HCT116 (cell line): ENCODE data around the gene TSPAN16. TPM values are rescaled to one million over a fixed set of nuclear protein-coding genes. Genes with fewer than 3 reads are reported as not detected.
A peak's percentile ranks its signal among the peaks of the same experiment; 100 is the strongest.

Experiments
- ATAC-seq: fragments of 200-7000 bp; cut with Tn5 transposase; 2 replicates; pipeline ENCODE4 v1.9.1; 2020; ENCODE audit warnings: mild to moderate bottlenecking, moderate library complexity
- BruUV-seq: library from RNA; stranded (reverse); fragments of 400-500 nt; replicated peaks from 2 replicates; lab custom pipeline; 2021; lab: Mats Ljungman, UMichigan
- CTCF ChIA-PET: fragments of 300-600 bp; sonication (Branson Sonifier 250); formaldehyde crosslinking; loops from one replicate; lab custom pipeline; 2021; ENCODE audit warnings: antibody characterized with exemption; lab: Charles Lee
- POLR2A ChIA-PET: fragments of 300-600, 350-600 bp; sonication (Branson Sonifier 250); formaldehyde crosslinking; loops from one replicate; lab custom pipeline; 2021; ENCODE audit warnings: antibody characterized with exemption; lab: Charles Lee
- RAD21 ChIA-PET, 2 experiments: fragments of 300-600 bp; sonication (Branson Sonifier 250); formaldehyde crosslinking; loops; one replicate each; lab custom pipeline; 2023; ENCODE audit warnings: low total read pairs in 2 of 2; ENCODE audit not compliant: uncharacterized antibody in 2 of 2, unreplicated experiment in 2 of 2, low non-redundant PET in 1 of 2; lab: Charles Lee
- DNase-seq: peaks from one replicate; pipeline ENCODE4 v3.0.0-alpha.2; 2010; ENCODE audit warnings: low read depth, low spot score
- H2AFZ ChIP-seq: fragments of 200-600 bp; shearing (Covaris generic), sonication (generic); 2 replicates; pipeline ENCODE4 v1.6.1; 2017; ENCODE audit warnings: low read depth, mixed run types, mixed read lengths, antibody characterized with exemption, low read length; ENCODE audit not compliant: poor library complexity, severe bottlenecking
- H3K27ac ChIP-seq: 2 replicates; pipeline ENCODE4 v1.5.1; 2012; ENCODE audit warnings: low read depth, low read length
- H3K27me3 ChIP-seq: fragments of 200-600 bp; sonication (generic); 2 replicates; pipeline ENCODE4 v1.6.1; 2016; ENCODE audit warnings: mixed run types, low read length, mixed read lengths; ENCODE audit not compliant: insufficient read depth
- H3K36me3 ChIP-seq, 2 experiments: fragments of 200-500 bp in 1 of 2; fragments of 200-600 bp in 1 of 2; sonication (Bioruptor generic) in 1 of 2; sonication (generic) in 1 of 2; 2 replicates each; pipeline versions ENCODE4 v1.5.1 to v1.6.1; 2014 to 2016; ENCODE audit warnings: low read length in 2 of 2, inconsistent platforms in 1 of 2, mixed read lengths in 1 of 2, mixed run types in 1 of 2; ENCODE audit not compliant: insufficient read depth in 2 of 2, control insufficient read depth in 1 of 2
- H3K4me1 ChIP-seq, 2 experiments: fragments of 200-600 bp in 1 of 2; sonication (generic) in 1 of 2; 2 replicates each; pipeline versions ENCODE4 v1.5.1 to v1.6.1; 2012 to 2017; ENCODE audit warnings: low read length in 2 of 2, inconsistent platforms in 1 of 2, mild to moderate bottlenecking in 1 of 2, mixed read lengths in 1 of 2, mixed run types in 1 of 2, moderate library complexity in 1 of 2; ENCODE audit not compliant: insufficient read depth in 2 of 2, control insufficient read depth in 1 of 2
- H3K4me2 ChIP-seq: fragments of 200-600 bp; sonication (generic); 2 replicates; pipeline ENCODE4 v1.6.1; 2017; ENCODE audit warnings: mixed run types, low read length, mixed read lengths
- H3K4me3 ChIP-seq, 2 experiments: fragments of 200-600 bp in 1 of 2; sonication (generic) in 1 of 2; replicated peaks in 1 of 2; 2 replicates each; pipeline ENCODE4 v1.5.1; 2011 to 2016; ENCODE audit warnings: low read length in 2 of 2, control low read depth in 1 of 2, low read depth in 1 of 2, mild to moderate bottlenecking in 1 of 2, mixed read lengths in 1 of 2, mixed run types in 1 of 2
- H3K79me2 ChIP-seq: fragments of 200-600 bp; sonication (generic); 2 replicates; pipeline ENCODE4 v1.6.1; 2017; ENCODE audit warnings: mild to moderate bottlenecking, mixed run types, low read length, moderate library complexity, mixed read lengths; ENCODE audit not compliant: insufficient read depth
- H3K9ac ChIP-seq: fragments of 200-600 bp; sonication (generic); 2 replicates; pipeline ENCODE4 v1.6.1; 2016; ENCODE audit warnings: low read length, mixed read lengths
- H3K9me2 ChIP-seq: fragments of 200-600 bp; sonication (generic), shearing (Covaris generic); 2 replicates; pipeline ENCODE4 v1.6.1; 2017; ENCODE audit warnings: mixed run types, mild to moderate bottlenecking, moderate library complexity; ENCODE audit not compliant: insufficient read depth
- H3K9me3 ChIP-seq, 2 experiments: fragments of 200-500 bp in 1 of 2; fragments of 200-600 bp in 1 of 2; sonication (Bioruptor generic) in 1 of 2; sonication (generic) in 1 of 2; 2 replicates each; pipeline ENCODE4 v1.6.1; 2014 to 2017; ENCODE audit warnings: low read length in 2 of 2, mixed read lengths in 2 of 2, inconsistent platforms in 1 of 2, low read depth in 1 of 2, mild to moderate bottlenecking in 1 of 2, mixed run types in 1 of 2, moderate library complexity in 1 of 2; ENCODE audit not compliant: control insufficient read depth in 1 of 2, insufficient read depth in 1 of 2
- H4K20me1 ChIP-seq: fragments of 200-600 bp; sonication (generic), shearing (Covaris generic); 2 replicates; pipeline ENCODE4 v1.6.1; 2017; ENCODE audit warnings: mixed run types, mild to moderate bottlenecking, moderate library complexity; ENCODE audit not compliant: insufficient read depth
- CBX3 ChIP-seq: IDR thresholded peaks from 2 replicates; pipeline ENCODE4 v1.6.1; 2012; ENCODE audit warnings: low read depth
- CEBPB ChIP-seq: IDR thresholded peaks from 2 replicates; pipeline ENCODE4 v1.6.1; 2012; ENCODE audit warnings: low read depth
- CTCF ChIP-seq, 3 experiments: fragments of 200-600 bp in 1 of 3; sonication (generic) in 1 of 3; IDR thresholded peaks in 2 of 3; conservative IDR thresholded peaks in 1 of 3; 2 replicates each; pipeline ENCODE4 v1.5.1; 2012 to 2017; ENCODE audit warnings: low read depth in 2 of 3, low read length in 2 of 3, antibody characterized with exemption in 1 of 3, borderline replicate concordance in 1 of 3, control low read depth in 1 of 3, mild to moderate bottlenecking in 1 of 3, mixed read lengths in 1 of 3, mixed run types in 1 of 3, moderate library complexity in 1 of 3; ENCODE audit not compliant: insufficient read depth in 1 of 3
- EZH2phosphoT487 ChIP-seq: fragments of 200-600 bp; IDR thresholded peaks from 2 replicates; pipeline ENCODE4 v1.6.1; 2018; ENCODE audit warnings: antibody characterized with exemption, borderline replicate concordance
- JUND ChIP-seq: IDR thresholded peaks from 2 replicates; pipeline ENCODE4 v1.6.1; 2012
- POLR2AphosphoS5 ChIP-seq: IDR thresholded peaks from 2 replicates; pipeline ENCODE4 v1.6.1; 2011; ENCODE audit warnings: mild to moderate bottlenecking, low read depth, low read length, moderate library complexity
- SIN3A ChIP-seq: IDR thresholded peaks from 2 replicates; pipeline ENCODE4 v1.6.1; 2012; ENCODE audit warnings: low read depth
- SP1 ChIP-seq: IDR thresholded peaks from 2 replicates; pipeline ENCODE4 v1.6.1; 2012; ENCODE audit warnings: low read depth
- TCF7L2 ChIP-seq: IDR thresholded peaks from 2 replicates; pipeline ENCODE4 v1.7.0; 2011; ENCODE audit warnings: borderline replicate concordance, inconsistent platforms; ENCODE audit not compliant: insufficient read depth, insufficient read length; ENCODE audit errors: extremely low read depth
- YY1 ChIP-seq: IDR thresholded peaks from 2 replicates; pipeline ENCODE4 v1.6.1; 2011; ENCODE audit warnings: low read length, low read depth, moderate library complexity, mild to moderate bottlenecking; ENCODE audit not compliant: insufficient replicate concordance; ENCODE audit errors: extremely low read depth
- ZBTB33 ChIP-seq: IDR thresholded peaks from 2 replicates; pipeline ENCODE4 v1.6.1; 2011; ENCODE audit warnings: mild to moderate bottlenecking, low read length, moderate library complexity; ENCODE audit not compliant: insufficient replicate concordance; ENCODE audit errors: extremely low read depth
- ZFX ChIP-seq: fragments of 450-650 bp; IDR thresholded peaks from 2 replicates; pipeline ENCODE4 v1.6.1; 2017
- intact Hi-C: fragments of 100-400 bp; cut with micrococcal nuclease; formaldehyde crosslinking; loops from 2 replicates; pipeline ENCODE4 v1.10.0; 2022
- total RNA-seq: library from RNA; stranded (reverse); gene quantifications from one replicate; pipeline ENCODE4 v1.2.1, GENCODE V29; 2021; ENCODE audit not compliant: unreplicated experiment
- TF ChIP-seq, protein P1 (sequence below): IDR thresholded peaks from 2 replicates; pipeline ENCODE4 v1.6.1; 2012

TSPAN16 gene
- total RNA-seq, 1 experiment from 2014 or later = not detected

DNA sequence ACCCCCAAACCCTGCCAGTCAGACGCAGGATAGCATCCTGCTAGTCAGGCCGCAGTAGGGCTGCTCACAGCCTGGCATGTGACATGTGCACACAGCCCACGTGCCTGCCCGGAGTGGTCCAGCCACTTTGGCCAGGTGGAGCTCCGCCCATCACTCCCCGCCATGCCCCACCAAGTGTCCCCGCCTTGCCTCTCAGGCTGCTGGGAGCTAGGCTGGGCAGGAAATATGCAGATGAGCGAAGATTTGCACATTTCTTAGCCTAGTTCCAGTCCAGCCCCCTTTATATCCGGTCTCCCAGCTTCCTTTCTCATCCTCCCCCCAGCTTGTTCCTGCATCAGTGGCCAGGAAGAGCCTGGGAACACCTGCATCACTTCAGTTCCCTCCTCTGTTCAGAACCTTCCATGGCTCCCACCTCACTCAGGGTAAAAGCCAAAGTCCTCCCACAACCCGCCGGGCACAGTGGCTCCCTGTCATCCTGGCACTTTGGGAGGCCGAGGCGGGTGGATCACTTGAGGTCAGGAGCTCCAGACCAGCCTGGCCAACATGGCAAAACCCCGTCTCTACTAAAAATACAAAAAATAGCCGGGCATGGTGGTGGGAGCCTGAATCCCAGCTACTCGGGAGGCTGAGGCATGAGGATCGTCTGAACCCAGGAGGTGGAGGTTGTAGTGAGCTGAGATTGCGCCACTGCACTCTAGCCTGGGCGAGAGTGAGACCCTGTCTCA is 31.3 kb upstream of the TSPAN16 start:
- no peak overlapping the region for H2AFZ ChIP-seq
- peak; percentile 44 for ATAC-seq
- H3K36me3 ChIP-seq = no peaks in the 10 kb centered on the region
- no peaks in the 10 kb centered on the region for H3K27me3 ChIP-seq
- POLR2A ChIA-PET = no interaction called here
- no peaks in the 10 kb centered on the region for H4K20me1 ChIP-seq
- H3K9me2 ChIP-seq = no peaks in the 10 kb centered on the region
- CTCF ChIA-PET = interaction anchor here (0.8 kb wide), 1 partner anchor 117 kb away, joined by 3 read pairs; no protein-coding TSS in a partner anchor
- no peak overlapping the region for H3K4me3 ChIP-seq
- no peaks in the 10 kb centered on the region; the same call in 1 of the 2 replicates for H3K79me2 ChIP-seq
- RAD21 ChIA-PET = no interaction called here
- no peak overlapping the region for H3K9ac ChIP-seq
- H3K9me3 ChIP-seq = no peaks in the 10 kb centered on the region
- peaks cover 18 to 42% of the 10 kb centered on the region in 2 experiments for H3K4me1 ChIP-seq
- BruUV-seq = no TSS peak
- TF ChIP-seq, protein P1, sequence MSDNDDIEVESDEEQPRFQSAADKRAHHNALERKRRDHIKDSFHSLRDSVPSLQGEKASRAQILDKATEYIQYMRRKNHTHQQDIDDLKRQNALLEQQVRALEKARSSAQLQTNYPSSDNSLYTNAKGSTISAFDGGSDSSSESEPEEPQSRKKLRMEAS = peak; percentile 75
- no peak for TF ChIP-seq CEBPB
- intact Hi-C loops = no loop called here
- peak overlapping the region; percentile 60 for H3K4me2 ChIP-seq
- DNase-seq = no peak
- no peak overlapping the region for H3K27ac ChIP-seq

DNA sequence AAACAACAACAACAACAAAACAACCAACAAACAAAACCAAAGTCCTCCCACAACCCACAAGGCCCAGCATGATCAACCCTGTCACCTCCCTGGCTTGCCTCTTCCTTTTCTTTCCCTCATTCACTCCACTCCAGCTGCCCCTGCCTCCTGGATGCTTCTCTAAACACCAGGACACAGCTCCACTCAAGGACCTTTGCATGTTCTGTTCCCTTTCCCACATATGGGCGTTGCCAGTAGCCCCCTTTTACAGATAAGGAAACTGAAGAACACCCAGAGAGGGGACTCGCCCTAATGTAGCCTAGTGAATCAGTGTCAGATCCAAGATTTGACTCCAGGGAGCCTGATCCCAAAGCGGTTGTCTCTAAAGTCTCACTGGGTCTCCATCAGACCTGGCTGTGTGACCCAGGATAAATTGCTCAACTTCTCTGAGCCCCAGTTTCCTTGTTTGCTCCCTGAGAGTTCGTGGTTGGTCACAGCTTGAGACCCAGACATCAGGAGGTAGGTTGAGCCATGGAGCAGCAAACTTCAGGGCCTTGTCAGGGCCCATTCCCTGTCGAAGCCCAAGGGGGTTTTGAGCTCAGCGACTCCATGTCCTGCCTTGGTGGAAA is 30.7 kb upstream of the TSPAN16 start:
- Histone ChIP-seq H3K4me2 (peak overlapping the region; percentile 60), H3K27ac (no peak overlapping the region), H4K20me1 (no peaks in the 10 kb centered on the region), H3K9me2 (no peaks in the 10 kb centered on the region), H3K4me3 (no peak overlapping the region), H3K4me1 (peaks cover 18 to 42% of the 10 kb centered on the region in 2 experiments), H2AFZ (no peak overlapping the region), H3K9me3 (no peaks in the 10 kb centered on the region), H3K79me2 (no peaks in the 10 kb centered on the region; the same call in 1 of the 2 replicates), H3K36me3 (no peaks in the 10 kb centered on the region), H3K9ac (peak overlapping the region; percentile 29; the same call in 1 of the 2 replicates), H3K27me3 (no peaks in the 10 kb centered on the region)
- ChIA-PET RAD21 (no interaction called here), POLR2A (no interaction called here), CTCF (interaction anchor here (0.8 kb wide), 1 partner anchor 170 kb away, joined by 3 read pairs; the partner anchor contains the start of gene PRKCSH)
- BruUV-seq = no TSS peak
- DNase-seq = no peak
- no peak for ATAC-seq
- intact Hi-C loops = no loop called here
- TF ChIP-seq ZBTB33 = no peak
- no peak for TF ChIP-seq POLR2AphosphoS5
- no peak for TF ChIP-seq CTCF (IDR thresholded peaks at IDR 0.05 in 2 of 3, conservative IDR thresholded peaks at IDR 0.05 in 1 of 3; ENCODE audit: borderline replicate concordance in 1 of 3, insufficient read depth in 1 of 3, low read depth in 2 of 3, low read length in 2 of 3)
- TF ChIP-seq EZH2phosphoT487 = no peak
- TF ChIP-seq SIN3A = no peak
- TF ChIP-seq ZFX = no peak
- TF ChIP-seq YY1 = no peak
- TF ChIP-seq CBX3 = no peak
- no peak for TF ChIP-seq TCF7L2
- no peak for TF ChIP-seq JUND
- no peak for TF ChIP-seq SP1
